GM12891 (cell line): ENCODE data around the gene MYOM1.

ENCODE experiments used
- POLR2A ChIP-seq: IDR thresholded peaks from 2 replicates; pipeline ENCODE4 v1.6.1; 2011; ENCODE audit warnings: low read depth, low read length, control low read depth
- POLR2AphosphoS5 ChIP-seq: IDR thresholded peaks from 2 replicates; pipeline ENCODE4 v1.6.1; 2011; ENCODE audit warnings: low read depth, low read length, control low read depth
- SPI1 ChIP-seq: IDR thresholded peaks from 2 replicates; pipeline ENCODE4 v1.6.1; 2011; ENCODE audit warnings: low read depth, low read length, control low read depth
- TAF1 ChIP-seq: IDR thresholded peaks from 2 replicates; pipeline ENCODE4 v1.6.1; 2011; ENCODE audit warnings: low read depth, low read length, control low read depth

DNA sequence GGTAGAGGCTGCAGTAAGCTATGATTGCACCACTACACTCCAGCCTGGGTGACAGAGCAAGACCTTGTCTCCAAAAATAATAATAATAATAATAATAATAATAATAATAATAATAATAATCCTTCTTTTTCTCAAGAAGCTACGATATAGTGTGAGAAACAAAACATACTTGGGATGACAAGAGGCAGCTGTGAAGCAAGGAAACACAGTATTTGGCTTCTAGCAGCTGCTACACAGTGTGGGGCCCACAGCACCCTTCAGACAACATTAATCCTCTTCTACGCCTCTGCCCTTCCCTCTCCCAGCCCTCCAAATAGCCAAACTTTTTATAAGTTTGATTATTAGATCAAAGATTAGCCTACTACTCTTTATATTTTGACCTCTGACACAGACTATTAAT is 62.2 kb downstream of the MYOM1 start:
- TF ChIP-seq TAF1, result no peak
- no peak for TF ChIP-seq POLR2A
- no peak for TF ChIP-seq POLR2AphosphoS5
- no peak for TF ChIP-seq SPI1
